GM23338 (cell line): ENCODE results near the gene POLD2. TPM values are rescaled to one million over a fixed set of nuclear protein-coding genes. Genes with fewer than 3 reads are reported as not detected.

Experiments
- ATAC-seq: fragments of 200-7000 bp; cut with Tn5 transposase; 3 replicates; pipeline ENCODE4 v1.9.1; 2020
- DNase-seq: peaks from one replicate; pipeline ENCODE4 v3.0.0-alpha.2; 2015; ENCODE audit warnings: low spot score
- H2AFZ ChIP-seq: fragments of 200-600 bp; sonication (generic); 2 replicates; pipeline ENCODE4 v1.8.0; 2016; ENCODE audit warnings: antibody characterized with exemption, mild to moderate bottlenecking, moderate library complexity
- H3F3A ChIP-seq: fragments of 200-600 bp; sonication (generic); replicated peaks from 2 replicates; pipeline ENCODE4 v1.8.0; 2017; ENCODE audit warnings: antibody characterized with exemption, mixed run types, low read depth
- H3K27ac ChIP-seq: fragments of 200-600 bp; sonication (generic); 2 replicates; pipeline ENCODE4 v1.6.1; 2016; ENCODE audit warnings: low read depth
- H3K27me3 ChIP-seq: fragments of 200-600 bp; sonication (generic); 2 replicates; pipeline ENCODE4 v1.8.0; 2016; ENCODE audit warnings: mild to moderate bottlenecking, mixed run types, moderate library complexity; ENCODE audit not compliant: insufficient read depth
- H3K36me3 ChIP-seq: fragments of 200-600 bp; sonication (generic); 2 replicates; pipeline ENCODE4 v1.8.0; 2016; ENCODE audit warnings: mild to moderate bottlenecking; ENCODE audit not compliant: insufficient read depth
- H3K4me1 ChIP-seq: fragments of 200-600 bp; sonication (generic); 2 replicates; pipeline ENCODE4 v1.8.0; 2016; ENCODE audit warnings: mild to moderate bottlenecking, moderate library complexity; ENCODE audit not compliant: insufficient read depth
- H3K4me2 ChIP-seq: fragments of 200-600 bp; sonication (generic); 2 replicates; pipeline ENCODE4 v1.7.1; 2017; ENCODE audit warnings: mixed run types
- H3K4me3 ChIP-seq: fragments of 200-600 bp; sonication (generic); 2 replicates; pipeline ENCODE4 v1.6.1; 2016; ENCODE audit warnings: mixed run types
- H3K79me2 ChIP-seq: fragments of 200-600 bp; sonication (generic); replicated peaks from 2 replicates; pipeline ENCODE4 v1.8.0; 2017; ENCODE audit warnings: mild to moderate bottlenecking; ENCODE audit not compliant: insufficient read depth
- H3K9me2 ChIP-seq: fragments of 200-600 bp; sonication (generic); 2 replicates; pipeline ENCODE4 v1.8.0; 2017; ENCODE audit not compliant: insufficient read depth
- H4K20me1 ChIP-seq: fragments of 200-600 bp; sonication (generic); replicated peaks from 2 replicates; pipeline ENCODE4 v1.8.0; 2017; ENCODE audit warnings: mild to moderate bottlenecking; ENCODE audit not compliant: insufficient read depth
- H3K27ac Mint-ChIP-seq: 2 replicates; pipeline ENCODE4 v1.8.0; 2020; ENCODE audit warnings: inconsistent platforms, mild to moderate bottlenecking, moderate library complexity, mixed read lengths
- H3K27me3 Mint-ChIP-seq: 3 replicates; pipeline ENCODE4 v1.8.0; 2022; ENCODE audit warnings: low read depth, mild to moderate bottlenecking, moderate library complexity, mixed read lengths, inconsistent platforms; ENCODE audit not compliant: insufficient read depth, poor library complexity
- H3K36me3 Mint-ChIP-seq: 3 replicates; pipeline ENCODE4 v1.8.0; 2021; ENCODE audit warnings: low read depth, mild to moderate bottlenecking, inconsistent platforms, moderate library complexity, mixed read lengths
- H3K4me1 Mint-ChIP-seq: 3 replicates; pipeline ENCODE4 v1.8.0; 2020; ENCODE audit warnings: mild to moderate bottlenecking, inconsistent platforms, mixed read lengths
- H3K4me3 Mint-ChIP-seq: 3 replicates; pipeline ENCODE4 v1.8.0; 2021; ENCODE audit warnings: moderate library complexity, mild to moderate bottlenecking, inconsistent platforms, mixed read lengths
- H3K9me3 Mint-ChIP-seq: 3 replicates; pipeline ENCODE4 v1.8.0; 2020; ENCODE audit warnings: moderate library complexity, mild to moderate bottlenecking, inconsistent platforms, mixed read lengths
- CREB1 ChIP-seq: fragments of 250-450 bp; sonication (Bioruptor Pico); IDR thresholded peaks from 2 replicates; pipeline ENCODE4 v1.5.0; 2020; ENCODE audit warnings: low read depth, mild to moderate bottlenecking, moderate library complexity
- EZH2phosphoT487 ChIP-seq: fragments of 200-600 bp; sonication (generic); IDR thresholded peaks from one replicate; pipeline ENCODE4 v1.8.1; 2018; ENCODE audit warnings: antibody characterized with exemption; ENCODE audit not compliant: unreplicated experiment
- JUNB ChIP-seq: IDR thresholded peaks from one replicate; pipeline ENCODE4 v1.6.1; 2016; ENCODE audit warnings: antibody characterized with exemption; ENCODE audit not compliant: unreplicated experiment
- NANOG ChIP-seq: IDR thresholded peaks from 2 replicates; pipeline ENCODE4 v1.6.1; 2016; ENCODE audit warnings: antibody characterized with exemption, borderline replicate concordance
- POLR2AphosphoS5 ChIP-seq: IDR thresholded peaks from 2 replicates; pipeline ENCODE4 v1.6.1; 2016; ENCODE audit warnings: antibody characterized with exemption, low read depth
- STAT1 ChIP-seq: IDR thresholded peaks from one replicate; pipeline ENCODE4 v1.6.1; 2016; ENCODE audit warnings: antibody characterized with exemption; ENCODE audit not compliant: unreplicated experiment
- ZNF114 ChIP-seq: fragments of 250-450 bp; sonication (Bioruptor Pico); IDR thresholded peaks from 2 replicates; pipeline ENCODE4 v1.5.0; 2020; ENCODE audit warnings: mild to moderate bottlenecking, moderate library complexity
- ZNF331 ChIP-seq: fragments of 250-450 bp; sonication (Bioruptor Pico); IDR thresholded peaks from 2 replicates; pipeline ENCODE4 v1.5.0; 2020; ENCODE audit warnings: low read depth, mild to moderate bottlenecking, moderate library complexity
- polyA plus RNA-seq: library from polyadenylated mRNA; unstranded; fragments of >200 nt; fragmentation: Nextera tagmentation; extraction: Ambion mirVana; gene quantifications from 2 replicates; pipeline ENCODE4 v1.2.1, GENCODE V29; 2016
- total RNA-seq: library from RNA; depleted of rRNA; stranded (reverse); fragments of >200 nt; shearing (Covaris generic); gene quantifications from 2 replicates; pipeline ENCODE4 v1.2.3, GENCODE V29; 2014
- TF ChIP-seq, protein P1 (sequence below): IDR thresholded peaks from one replicate; pipeline ENCODE4 v1.6.1; 2018; ENCODE audit warnings: antibody characterized with exemption; ENCODE audit not compliant: unreplicated experiment
- TF ChIP-seq, protein P2 (sequence below), 2 experiments: fragments of 200-600 bp in 1 of 2; sonication (generic) in 1 of 2; conservative IDR thresholded peaks; 2 replicates each; pipeline versions ENCODE4 v1.5.1 to v1.6.1; 2016 to 2017; ENCODE audit warnings: antibody characterized with exemption in 2 of 2, low read depth in 2 of 2, mild to moderate bottlenecking in 2 of 2, moderate library complexity in 1 of 2
- TF ChIP-seq, protein P3 (sequence below): IDR thresholded peaks from 2 replicates; pipeline ENCODE4 v1.6.1; 2016; ENCODE audit warnings: antibody characterized with exemption

The POLD2 gene
- total and polyA plus RNA-seq, 2 experiments from 2014 or later, result 101 to 127 TPM

DNA sequence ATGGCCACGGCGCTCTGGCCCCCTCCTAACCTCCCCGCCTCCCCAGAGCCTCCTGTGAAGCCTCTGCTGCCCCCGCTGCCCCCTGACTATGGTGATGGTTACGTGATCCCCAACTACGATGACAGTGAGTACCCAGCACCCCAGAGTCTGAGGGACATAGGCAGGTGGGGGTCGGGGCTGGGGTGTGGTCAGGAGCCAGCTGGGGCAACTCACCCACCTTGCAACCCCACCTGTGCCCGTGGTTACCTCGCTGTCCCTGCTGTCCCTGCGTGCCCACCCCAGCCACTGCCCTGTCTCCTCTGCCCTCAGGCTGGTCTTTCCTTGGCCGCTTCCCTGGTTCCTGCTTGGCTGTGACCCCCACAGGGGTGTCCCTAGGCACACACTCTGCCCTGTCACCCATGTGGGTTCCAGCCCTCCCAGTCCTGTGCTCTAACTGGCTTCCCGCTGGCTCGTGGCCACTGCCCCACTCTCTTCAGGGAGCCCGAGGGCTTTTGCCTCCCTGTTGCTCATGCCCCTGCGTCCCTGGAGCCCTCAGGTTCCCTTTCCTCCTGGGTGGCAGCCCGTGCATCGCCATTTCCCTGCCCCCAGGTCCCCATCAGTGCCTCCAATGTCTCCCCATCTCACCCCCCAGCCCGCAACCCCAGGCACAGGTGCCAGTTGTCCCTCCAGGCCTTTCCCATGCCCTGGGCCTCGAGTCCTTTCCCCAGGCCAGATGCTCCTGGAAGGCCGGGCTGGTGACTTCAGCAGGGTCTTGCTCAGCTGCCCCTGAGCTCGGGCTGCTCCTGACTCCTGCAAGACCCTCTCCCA lies 15.2 kb downstream of the POLD2 start (continued):
- TF ChIP-seq, protein P1, sequence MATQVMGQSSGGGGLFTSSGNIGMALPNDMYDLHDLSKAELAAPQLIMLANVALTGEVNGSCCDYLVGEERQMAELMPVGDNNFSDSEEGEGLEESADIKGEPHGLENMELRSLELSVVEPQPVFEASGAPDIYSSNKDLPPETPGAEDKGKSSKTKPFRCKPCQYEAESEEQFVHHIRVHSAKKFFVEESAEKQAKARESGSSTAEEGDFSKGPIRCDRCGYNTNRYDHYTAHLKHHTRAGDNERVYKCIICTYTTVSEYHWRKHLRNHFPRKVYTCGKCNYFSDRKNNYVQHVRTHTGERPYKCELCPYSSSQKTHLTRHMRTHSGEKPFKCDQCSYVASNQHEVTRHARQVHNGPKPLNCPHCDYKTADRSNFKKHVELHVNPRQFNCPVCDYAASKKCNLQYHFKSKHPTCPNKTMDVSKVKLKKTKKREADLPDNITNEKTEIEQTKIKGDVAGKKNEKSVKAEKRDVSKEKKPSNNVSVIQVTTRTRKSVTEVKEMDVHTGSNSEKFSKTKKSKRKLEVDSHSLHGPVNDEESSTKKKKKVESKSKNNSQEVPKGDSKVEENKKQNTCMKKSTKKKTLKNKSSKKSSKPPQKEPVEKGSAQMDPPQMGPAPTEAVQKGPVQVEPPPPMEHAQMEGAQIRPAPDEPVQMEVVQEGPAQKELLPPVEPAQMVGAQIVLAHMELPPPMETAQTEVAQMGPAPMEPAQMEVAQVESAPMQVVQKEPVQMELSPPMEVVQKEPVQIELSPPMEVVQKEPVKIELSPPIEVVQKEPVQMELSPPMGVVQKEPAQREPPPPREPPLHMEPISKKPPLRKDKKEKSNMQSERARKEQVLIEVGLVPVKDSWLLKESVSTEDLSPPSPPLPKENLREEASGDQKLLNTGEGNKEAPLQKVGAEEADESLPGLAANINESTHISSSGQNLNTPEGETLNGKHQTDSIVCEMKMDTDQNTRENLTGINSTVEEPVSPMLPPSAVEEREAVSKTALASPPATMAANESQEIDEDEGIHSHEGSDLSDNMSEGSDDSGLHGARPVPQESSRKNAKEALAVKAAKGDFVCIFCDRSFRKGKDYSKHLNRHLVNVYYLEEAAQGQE, result no peak
- TF ChIP-seq STAT1, result no peak
- no peak for TF ChIP-seq JUNB
- TF ChIP-seq ZNF114 (CRISPR knock-in tag), result no peak
- TF ChIP-seq POLR2AphosphoS5, result no peak
- TF ChIP-seq, protein P2, sequence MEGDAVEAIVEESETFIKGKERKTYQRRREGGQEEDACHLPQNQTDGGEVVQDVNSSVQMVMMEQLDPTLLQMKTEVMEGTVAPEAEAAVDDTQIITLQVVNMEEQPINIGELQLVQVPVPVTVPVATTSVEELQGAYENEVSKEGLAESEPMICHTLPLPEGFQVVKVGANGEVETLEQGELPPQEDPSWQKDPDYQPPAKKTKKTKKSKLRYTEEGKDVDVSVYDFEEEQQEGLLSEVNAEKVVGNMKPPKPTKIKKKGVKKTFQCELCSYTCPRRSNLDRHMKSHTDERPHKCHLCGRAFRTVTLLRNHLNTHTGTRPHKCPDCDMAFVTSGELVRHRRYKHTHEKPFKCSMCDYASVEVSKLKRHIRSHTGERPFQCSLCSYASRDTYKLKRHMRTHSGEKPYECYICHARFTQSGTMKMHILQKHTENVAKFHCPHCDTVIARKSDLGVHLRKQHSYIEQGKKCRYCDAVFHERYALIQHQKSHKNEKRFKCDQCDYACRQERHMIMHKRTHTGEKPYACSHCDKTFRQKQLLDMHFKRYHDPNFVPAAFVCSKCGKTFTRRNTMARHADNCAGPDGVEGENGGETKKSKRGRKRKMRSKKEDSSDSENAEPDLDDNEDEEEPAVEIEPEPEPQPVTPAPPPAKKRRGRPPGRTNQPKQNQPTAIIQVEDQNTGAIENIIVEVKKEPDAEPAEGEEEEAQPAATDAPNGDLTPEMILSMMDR (conservative IDR thresholded peaks at IDR 0.05; ENCODE audit: low read depth in 2 of 2), result no peak
- TF ChIP-seq CREB1 (CRISPR knock-in tag), result no peak
- TF ChIP-seq, protein P3, sequence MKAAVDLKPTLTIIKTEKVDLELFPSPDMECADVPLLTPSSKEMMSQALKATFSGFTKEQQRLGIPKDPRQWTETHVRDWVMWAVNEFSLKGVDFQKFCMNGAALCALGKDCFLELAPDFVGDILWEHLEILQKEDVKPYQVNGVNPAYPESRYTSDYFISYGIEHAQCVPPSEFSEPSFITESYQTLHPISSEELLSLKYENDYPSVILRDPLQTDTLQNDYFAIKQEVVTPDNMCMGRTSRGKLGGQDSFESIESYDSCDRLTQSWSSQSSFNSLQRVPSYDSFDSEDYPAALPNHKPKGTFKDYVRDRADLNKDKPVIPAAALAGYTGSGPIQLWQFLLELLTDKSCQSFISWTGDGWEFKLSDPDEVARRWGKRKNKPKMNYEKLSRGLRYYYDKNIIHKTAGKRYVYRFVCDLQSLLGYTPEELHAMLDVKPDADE, result no peak

DNA sequence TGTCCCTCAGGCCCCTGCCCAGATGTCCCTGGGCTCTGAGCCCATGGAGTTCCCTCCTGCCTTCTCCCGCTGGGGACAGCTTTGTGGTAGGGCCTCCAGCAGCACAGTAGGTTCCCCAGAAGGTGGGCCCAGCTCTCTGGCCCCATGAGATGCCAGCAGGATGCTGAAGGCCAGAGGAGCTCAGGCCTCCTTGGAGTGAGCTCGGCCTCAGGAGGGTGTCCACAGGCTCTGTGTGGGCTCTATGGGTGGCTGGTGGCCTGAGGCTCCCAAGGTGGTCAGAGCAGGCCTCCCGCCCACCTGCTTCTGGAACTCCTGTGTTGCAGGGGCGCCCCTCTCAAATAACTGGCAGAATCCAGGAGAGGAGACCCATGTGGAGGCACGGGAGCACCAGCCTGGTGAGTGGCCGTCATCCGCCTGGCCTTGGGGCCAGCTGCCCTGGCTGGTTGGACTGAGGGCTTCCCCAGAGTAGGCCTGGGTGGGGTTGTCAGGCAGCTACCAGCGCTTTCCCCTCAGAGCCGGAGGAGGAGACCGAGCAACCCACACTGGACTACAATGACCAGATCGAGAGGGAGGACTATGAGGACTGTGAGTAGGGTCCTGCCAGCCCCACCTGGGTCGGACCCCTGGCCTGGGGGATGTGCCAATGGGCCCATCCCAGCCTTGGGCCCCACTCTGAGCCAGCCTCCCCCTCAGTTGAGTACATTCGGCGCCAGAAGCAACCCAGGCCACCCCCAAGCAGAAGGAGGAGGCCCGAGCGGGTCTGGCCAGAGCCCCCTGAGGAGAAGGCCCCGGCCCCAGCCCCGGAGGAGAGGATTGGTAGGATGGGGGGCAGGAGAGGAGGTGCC lies 16.0 kb downstream of the POLD2 start:
- Histone ChIP-seq H3K4me2 (no peak overlapping the region), H2AFZ (no peak overlapping the region), H3K4me3 (no peak overlapping the region), H3K36me3 (no peaks in the 10 kb centered on the region), H4K20me1 (no peaks in the 10 kb centered on the region), H3F3A (no peaks in the 10 kb centered on the region), H3K4me1 (peaks cover 8% of the 10 kb centered on the region; the same call in 1 of the 2 replicates), H3K79me2 (no peaks in the 10 kb centered on the region; the same call in 1 of the 2 replicates), H3K27me3 (peaks cover 9% of the 10 kb centered on the region; the same call in 1 of the 2 replicates), H3K9me2 (no peaks in the 10 kb centered on the region), H3K27ac (no peak overlapping the region)
- peaks cover 9% of the 10 kb centered on the region; the same call in 2 of the 3 replicates for H3K36me3 Mint-ChIP-seq
- peaks cover 15% of the 10 kb centered on the region for H3K4me1 Mint-ChIP-seq
- no peak overlapping the region for H3K27ac Mint-ChIP-seq
- H3K9me3 Mint-ChIP-seq, result no peaks in the 10 kb centered on the region
- ATAC-seq, result no peak
- no peak for DNase-seq
- no peak overlapping the region for H3K4me3 Mint-ChIP-seq
- peaks cover 17% of the 10 kb centered on the region for H3K27me3 Mint-ChIP-seq
- TF ChIP-seq, protein P3, result no peak
- TF ChIP-seq ZNF331 (CRISPR knock-in tag) (no peak), NANOG (no peak), EZH2phosphoT487 (no peak), STAT1 (no peak)
- TF ChIP-seq, protein P1, result no peak
